ENCODE data around the gene RUVBL1.

RUVBL1 gene

GRCh38 chr3:128112357-128112968, 11.1 kb downstream of the RUVBL1 start:
- Histone ChIP-seq H3K27ac (no peak overlapping the region), H3K9me3 (no peaks in the 10 kb centered on the region), H3K36me3 (peaks cover 5% of the 10 kb centered on the region), H3K4me3 (ENCODE audit: low read depth in 1 of 2, low read length in 1 of 2) (no peak overlapping the region), H3K27me3 (no peaks in the 10 kb centered on the region), H3K4me1 (ENCODE audit: control insufficient read depth in 1 of 2, insufficient read depth in 1 of 2, low read depth in 1 of 2, low read length in 1 of 2) (no peaks in the 10 kb centered on the region)
- TF ChIP-seq CTCF (IDR thresholded peaks at IDR 0.05) = no peak

- H3K27me3 ChIP-seq = no peaks in the 10 kb centered on the region
- peaks cover 5% of the 10 kb centered on the region for H3K36me3 ChIP-seq
- no peaks in the 10 kb centered on the region for H3K9me3 ChIP-seq
- H3K4me3 ChIP-seq (ENCODE audit: low read depth in 1 of 2, low read length in 1 of 2) = no peak overlapping the region
- no peak overlapping the region for H3K27ac ChIP-seq
- no peak for TF ChIP-seq CTCF (IDR thresholded peaks at IDR 0.05)
- no peaks in the 10 kb centered on the region for H3K4me1 ChIP-seq (ENCODE audit: control insufficient read depth in 1 of 2, insufficient read depth in 1 of 2, low read depth in 1 of 2, low read length in 1 of 2)
These were observed 12.5 kb downstream of the RUVBL1 start for GRCh38 chr3:128111147-128111546.

- H3K4me1 ChIP-seq (ENCODE audit: control insufficient read depth in 1 of 2, insufficient read depth in 1 of 2, low read depth in 1 of 2, low read length in 1 of 2) = no peaks in the 10 kb centered on the region
- H3K27me3 ChIP-seq = no peaks in the 10 kb centered on the region
- H3K9me3 ChIP-seq = no peaks in the 10 kb centered on the region
- no peak overlapping the region for H3K4me3 ChIP-seq (ENCODE audit: low read depth in 1 of 2, low read length in 1 of 2)
- no peak overlapping the region for H3K27ac ChIP-seq
- no peak for TF ChIP-seq CTCF (IDR thresholded peaks at IDR 0.05)
- peaks cover 5% of the 10 kb centered on the region for H3K36me3 ChIP-seq
These were observed 15.8 kb downstream of the RUVBL1 start for GRCh38 chr3:128107834-128108233.

GRCh38 chr3:128103136-128103676, 20.4 kb downstream of the RUVBL1 start:
- Histone ChIP-seq H3K27ac (no peak overlapping the region), H3K36me3 (peaks cover 4% of the 10 kb centered on the region), H3K4me1 (ENCODE audit: control insufficient read depth in 1 of 2, insufficient read depth in 1 of 2, low read depth in 1 of 2, low read length in 1 of 2) (no peaks in the 10 kb centered on the region), H3K27me3 (no peaks in the 10 kb centered on the region), H3K4me3 (ENCODE audit: low read depth in 1 of 2, low read length in 1 of 2) (no peak overlapping the region), H3K9me3 (no peaks in the 10 kb centered on the region)
- TF ChIP-seq CTCF (IDR thresholded peaks at IDR 0.05) = no peak

- Histone ChIP-seq H3K4me3 (ENCODE audit: low read depth in 1 of 2, low read length in 1 of 2) (no peak overlapping the region), H3K4me1 (ENCODE audit: control insufficient read depth in 1 of 2, insufficient read depth in 1 of 2, low read depth in 1 of 2, low read length in 1 of 2) (no peaks in the 10 kb centered on the region), H3K27ac (no peak overlapping the region), H3K27me3 (no peaks in the 10 kb centered on the region), H3K9me3 (no peaks in the 10 kb centered on the region), H3K36me3 (peaks cover 7% of the 10 kb centered on the region)
- TF ChIP-seq CTCF (IDR thresholded peaks at IDR 0.05) = no peak
These were observed 23.0 kb downstream of the RUVBL1 start for GRCh38 chr3:128100638-128101037.
